ENCODE data around the gene MALL.
"Not testable (repeated sequence)": the region's sequence is repeated elsewhere in the genome, so short reads cannot be mapped to it uniquely, and the experiment has no call there.

MALL gene

GRCh38 chr2:110048255-110049197 is 67.1 kb downstream of the MALL start:
- not testable (repeated sequence) for H3K27me3 ChIP-seq (ENCODE audit: control insufficient read depth in 1 of 2, insufficient read depth in 2 of 2, low read length in 2 of 2); H3K4me1 ChIP-seq (ENCODE audit: control insufficient read depth, insufficient read depth, low read length); H3K9me3 ChIP-seq (ENCODE audit: control insufficient read depth in 2 of 2, low read length in 2 of 2); H3K27ac ChIP-seq (ENCODE audit: low read length); H3K4me3 ChIP-seq (ENCODE audit: low read length in 2 of 2); H3K36me3 ChIP-seq (ENCODE audit: control insufficient read depth in 2 of 2, insufficient read depth in 2 of 2, low read length in 2 of 2); H3K9ac ChIP-seq (ENCODE audit: low read length in 2 of 2)

- H3K36me3 ChIP-seq (ENCODE audit: control insufficient read depth in 2 of 2, insufficient read depth in 2 of 2, low read length in 2 of 2); H3K9ac ChIP-seq (ENCODE audit: low read length in 2 of 2); H3K27me3 ChIP-seq (ENCODE audit: control insufficient read depth in 1 of 2, insufficient read depth in 2 of 2, low read length in 2 of 2); H3K27ac ChIP-seq (ENCODE audit: low read length); H3K4me3 ChIP-seq (ENCODE audit: low read length in 2 of 2); H3K4me1 ChIP-seq (ENCODE audit: control insufficient read depth, insufficient read depth, low read length); H3K9me3 ChIP-seq (ENCODE audit: control insufficient read depth in 2 of 2, low read length in 2 of 2): not testable (repeated sequence)
These were observed 68.4 kb downstream of the MALL start for GRCh38 chr2:110047225-110047624.

DNA sequence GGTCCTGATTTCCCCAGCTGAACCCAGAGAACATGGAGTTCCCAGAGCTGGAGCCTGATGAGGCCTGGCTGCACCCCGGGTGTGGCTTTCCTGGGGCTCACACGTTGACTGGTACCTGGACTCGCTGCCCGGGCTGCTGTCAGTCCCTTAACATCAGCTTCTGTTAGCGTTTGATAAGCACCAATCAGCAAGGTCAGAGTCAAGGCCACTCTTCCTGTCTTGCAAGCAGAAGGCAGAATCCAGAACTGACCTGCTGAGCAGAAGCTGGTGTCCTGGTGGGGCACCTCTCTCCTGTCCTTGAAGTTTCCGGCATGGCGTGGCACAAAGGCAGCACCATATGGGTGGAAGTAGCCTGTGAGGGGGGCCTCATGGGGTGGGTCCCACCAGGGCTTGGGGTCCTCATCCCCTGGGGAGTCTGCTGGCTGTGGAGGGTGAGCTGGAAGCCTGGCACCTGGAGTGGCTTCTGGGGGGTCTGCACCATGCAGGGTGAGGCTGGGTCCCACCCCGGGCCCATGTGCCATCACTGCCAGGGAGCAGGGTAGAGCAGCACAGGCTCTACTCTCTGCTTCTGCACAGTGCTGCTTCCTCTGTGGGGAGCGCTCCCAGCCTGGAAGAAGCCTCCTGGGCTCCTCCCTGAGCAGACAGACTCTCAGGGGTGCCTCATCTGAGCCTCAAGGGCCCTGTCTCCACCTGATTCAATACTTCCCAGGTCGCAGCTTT is 73.5 kb downstream of the MALL start:
- H3K36me3 ChIP-seq (ENCODE audit: control insufficient read depth in 2 of 2, insufficient read depth in 2 of 2, low read length in 2 of 2); H3K4me3 ChIP-seq (ENCODE audit: low read length in 2 of 2); H3K4me1 ChIP-seq (ENCODE audit: control insufficient read depth, insufficient read depth, low read length); H3K9ac ChIP-seq (ENCODE audit: low read length in 2 of 2); H3K27me3 ChIP-seq (ENCODE audit: control insufficient read depth in 1 of 2, insufficient read depth in 2 of 2, low read length in 2 of 2); H3K27ac ChIP-seq (ENCODE audit: low read length); H3K9me3 ChIP-seq (ENCODE audit: control insufficient read depth in 2 of 2, low read length in 2 of 2): not testable (repeated sequence)

DNA sequence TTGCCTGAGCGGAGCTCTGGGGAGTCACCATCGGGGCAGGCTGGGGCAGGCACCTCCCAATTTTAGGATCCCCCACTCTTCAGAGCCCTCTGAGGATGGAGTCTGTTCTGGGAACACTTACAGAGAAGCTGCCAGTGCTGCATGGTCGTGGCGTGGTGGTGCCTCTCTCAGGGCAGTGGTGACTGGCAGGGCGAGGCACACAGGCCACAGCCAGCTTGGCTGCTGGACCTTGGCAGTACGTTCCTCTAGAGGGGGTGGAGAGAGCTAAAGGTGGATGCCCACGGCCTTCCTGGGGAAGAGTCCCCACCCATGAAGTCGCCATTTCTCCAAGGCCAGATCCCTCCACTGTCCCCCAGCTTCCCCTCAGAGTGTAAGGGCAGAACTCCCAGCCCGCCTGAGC is 78.3 kb downstream of the MALL start:
- H3K27me3 ChIP-seq (ENCODE audit: control insufficient read depth in 1 of 2, insufficient read depth in 2 of 2, low read length in 2 of 2); H3K9ac ChIP-seq (ENCODE audit: low read length in 2 of 2); H3K27ac ChIP-seq (ENCODE audit: low read length); H3K9me3 ChIP-seq (ENCODE audit: control insufficient read depth in 2 of 2, low read length in 2 of 2); H3K4me3 ChIP-seq (ENCODE audit: low read length in 2 of 2); H3K4me1 ChIP-seq (ENCODE audit: control insufficient read depth, insufficient read depth, low read length); H3K36me3 ChIP-seq (ENCODE audit: control insufficient read depth in 2 of 2, insufficient read depth in 2 of 2, low read length in 2 of 2): not testable (repeated sequence)

DNA sequence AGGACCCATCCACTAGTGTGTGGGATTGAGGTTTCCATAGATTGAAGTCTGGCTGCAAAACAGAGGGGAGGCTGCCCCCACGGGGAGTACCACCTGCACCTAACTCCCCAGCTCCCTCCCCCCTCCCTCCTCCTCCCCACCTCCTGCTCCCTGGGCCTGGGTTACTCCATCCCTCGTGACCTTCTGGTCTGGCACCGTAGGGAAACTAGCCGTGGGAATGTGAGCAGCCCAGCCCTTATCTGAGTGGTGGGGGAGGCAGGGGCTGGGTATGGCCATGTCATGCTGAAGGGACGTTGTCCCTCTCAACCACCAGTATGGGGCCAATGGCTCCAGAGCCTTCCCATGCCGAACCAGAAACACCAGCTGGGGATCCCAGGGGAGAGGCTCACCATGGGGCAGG is 80.2 kb downstream of the MALL start:
- H3K27ac ChIP-seq (ENCODE audit: low read length); H3K27me3 ChIP-seq (ENCODE audit: control insufficient read depth in 1 of 2, insufficient read depth in 2 of 2, low read length in 2 of 2); H3K36me3 ChIP-seq (ENCODE audit: control insufficient read depth in 2 of 2, insufficient read depth in 2 of 2, low read length in 2 of 2); H3K9ac ChIP-seq (ENCODE audit: low read length in 2 of 2); H3K9me3 ChIP-seq (ENCODE audit: control insufficient read depth in 2 of 2, low read length in 2 of 2); H3K4me3 ChIP-seq (ENCODE audit: low read length in 2 of 2); H3K4me1 ChIP-seq (ENCODE audit: control insufficient read depth, insufficient read depth, low read length): not testable (repeated sequence)

GRCh38 chr2:110034935-110035334 is 80.7 kb downstream of the MALL start:
- not testable (repeated sequence) for H3K9ac ChIP-seq (ENCODE audit: low read length in 2 of 2); H3K9me3 ChIP-seq (ENCODE audit: control insufficient read depth in 2 of 2, low read length in 2 of 2); H3K4me1 ChIP-seq (ENCODE audit: control insufficient read depth, insufficient read depth, low read length); H3K27me3 ChIP-seq (ENCODE audit: control insufficient read depth in 1 of 2, insufficient read depth in 2 of 2, low read length in 2 of 2); H3K36me3 ChIP-seq (ENCODE audit: control insufficient read depth in 2 of 2, insufficient read depth in 2 of 2, low read length in 2 of 2); H3K4me3 ChIP-seq (ENCODE audit: low read length in 2 of 2); H3K27ac ChIP-seq (ENCODE audit: low read length)

Measured in stomach smooth muscle (tissue), 2 donors.